GM21360 (cell line): ENCODE results near the gene LRRC10.

Experiments
- ATAC-seq: cut with Tn5 transposase; IDR thresholded peaks from one replicate; pipeline ENCODE4 v1.9.1; 2021; ENCODE audit warnings: mild to moderate bottlenecking, moderate library complexity; ENCODE audit not compliant: unreplicated experiment

Gene LRRC10

DNA sequence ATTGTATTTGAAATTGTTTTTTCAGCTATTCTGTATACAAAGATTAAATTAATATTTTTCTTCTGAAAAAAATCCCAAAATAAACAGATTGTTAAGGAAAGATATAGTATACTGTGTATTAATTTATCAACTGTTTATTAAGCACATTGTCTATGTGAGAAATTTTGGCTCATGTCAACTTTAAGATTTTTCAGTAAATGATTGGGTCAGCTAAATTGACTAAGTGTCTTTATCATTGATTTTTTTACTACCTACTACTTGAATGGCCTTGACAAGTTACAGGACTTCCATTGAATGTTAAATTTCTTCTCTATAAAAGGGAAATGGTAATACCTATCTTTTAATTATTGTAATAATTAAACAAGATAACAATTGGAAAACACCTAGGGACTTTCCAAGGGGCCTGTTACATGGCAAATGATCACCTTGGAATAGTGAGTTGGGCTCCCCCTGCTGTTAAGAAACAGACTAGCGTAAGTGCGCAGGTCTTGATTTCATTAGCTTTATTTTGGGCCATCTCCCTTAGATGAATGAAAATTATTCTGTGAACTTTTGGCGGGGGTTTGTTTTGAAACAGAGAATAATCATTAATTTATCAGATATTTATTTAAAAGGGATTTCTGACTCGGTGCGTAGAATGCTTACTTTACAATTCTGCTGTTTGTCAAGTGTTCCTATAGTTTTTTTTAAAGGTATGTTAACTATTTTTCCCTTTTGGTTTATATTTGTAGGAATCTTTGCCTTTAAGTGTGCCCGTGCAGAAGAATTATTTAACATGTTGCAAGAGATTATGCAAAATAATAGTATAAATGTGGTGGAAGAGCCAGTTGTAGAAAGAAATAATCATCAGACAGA, 39.9 kb downstream of the LRRC10 start:
- ATAC-seq = peak; percentile 73

DNA sequence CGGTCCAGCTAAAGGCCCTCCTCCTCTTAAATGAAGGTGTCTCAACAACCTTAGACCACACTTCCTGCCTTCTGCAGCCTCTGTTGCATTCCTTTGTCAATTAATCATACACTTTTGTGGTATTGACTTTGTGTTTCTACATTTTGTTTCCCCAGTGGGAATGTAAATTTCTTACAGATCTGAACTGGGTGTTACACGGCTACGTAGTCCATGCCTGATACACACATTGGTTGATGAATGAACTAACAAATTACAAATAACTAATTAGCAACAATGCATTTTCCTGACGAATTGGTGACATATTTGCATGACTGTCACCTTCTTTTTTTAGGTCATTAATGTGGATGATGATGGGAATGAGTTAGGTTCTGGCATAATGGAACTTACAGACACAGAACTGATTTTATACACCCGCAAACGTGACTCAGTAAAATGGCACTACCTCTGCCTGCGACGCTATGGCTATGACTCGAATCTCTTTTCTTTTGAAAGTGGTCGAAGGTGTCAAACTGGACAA, 40.6 kb downstream of the LRRC10 start:
- no peak for ATAC-seq

DNA sequence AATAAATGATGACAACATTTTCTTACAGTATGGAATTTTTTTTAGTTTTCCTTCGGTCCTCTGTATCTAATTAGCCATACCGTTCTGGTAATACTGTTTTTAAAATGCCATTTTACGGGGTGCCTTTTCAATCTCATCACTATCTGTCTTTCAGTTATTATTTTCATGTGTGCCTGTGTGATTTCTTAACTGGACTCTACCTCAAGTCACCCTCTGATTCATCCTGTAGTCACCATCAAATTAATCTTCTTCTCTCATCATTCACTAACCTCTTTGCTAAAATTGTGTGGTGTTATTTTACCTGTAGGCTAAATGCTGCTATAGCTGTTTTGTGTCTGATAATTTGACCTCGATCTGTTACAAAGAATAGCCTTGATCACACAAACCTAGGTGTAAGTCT, 41.5 kb downstream of the LRRC10 start:
- ATAC-seq = no peak

DNA sequence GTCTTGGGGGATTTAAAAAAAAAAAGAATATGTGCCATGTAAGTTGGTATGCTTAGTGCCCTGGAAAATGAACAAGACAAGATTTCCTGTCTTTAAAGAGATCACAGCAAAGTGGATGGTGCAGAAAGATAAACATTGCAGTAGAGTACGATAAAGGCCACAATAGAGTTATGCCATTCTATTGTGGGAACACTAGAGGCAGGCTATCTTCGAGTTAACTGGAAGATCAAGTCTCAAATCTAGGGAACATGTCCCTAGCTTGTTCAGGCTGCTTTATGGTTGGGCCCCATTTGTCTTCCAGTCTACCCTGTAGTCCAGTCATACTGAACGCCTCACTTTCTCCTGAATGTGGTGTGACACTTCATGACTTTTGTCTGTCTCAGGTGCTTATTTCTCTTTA, 44.1 kb downstream of the LRRC10 start:
- ATAC-seq = no peak

DNA sequence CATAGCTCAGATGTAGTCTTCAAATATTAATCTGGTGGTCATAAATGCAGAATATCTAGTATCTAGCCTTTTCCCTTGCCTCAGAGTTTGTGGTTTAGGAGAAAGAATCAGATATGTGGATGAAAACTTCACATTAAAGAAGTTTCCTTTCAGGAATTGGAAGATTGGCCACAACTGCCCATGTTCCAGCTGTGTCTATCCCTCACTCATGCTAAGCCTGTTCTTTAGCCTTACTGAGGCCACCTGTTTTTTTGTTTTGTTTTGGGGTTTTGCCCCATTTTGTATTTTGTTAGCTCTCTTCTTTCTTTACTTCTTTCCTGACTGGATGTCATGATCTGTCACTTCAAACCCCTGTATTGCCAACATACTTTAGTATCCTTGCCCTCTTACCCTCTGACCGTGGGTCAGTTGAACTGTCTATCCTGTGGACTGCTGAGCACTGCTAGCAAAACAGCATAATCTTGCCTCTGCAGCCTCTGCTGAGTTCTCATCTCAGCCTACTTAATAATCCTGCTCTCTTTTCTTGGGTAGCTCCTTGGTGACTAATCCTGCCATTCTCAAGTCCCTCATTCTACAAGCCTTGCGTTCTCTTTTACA, 47.4 kb downstream of the LRRC10 start:
- ATAC-seq = no peak
